ENCODE measurements around the gene HEXB.
A peak's percentile ranks its signal among the peaks of the same experiment; 100 is the strongest.

Gene HEXB

DNA sequence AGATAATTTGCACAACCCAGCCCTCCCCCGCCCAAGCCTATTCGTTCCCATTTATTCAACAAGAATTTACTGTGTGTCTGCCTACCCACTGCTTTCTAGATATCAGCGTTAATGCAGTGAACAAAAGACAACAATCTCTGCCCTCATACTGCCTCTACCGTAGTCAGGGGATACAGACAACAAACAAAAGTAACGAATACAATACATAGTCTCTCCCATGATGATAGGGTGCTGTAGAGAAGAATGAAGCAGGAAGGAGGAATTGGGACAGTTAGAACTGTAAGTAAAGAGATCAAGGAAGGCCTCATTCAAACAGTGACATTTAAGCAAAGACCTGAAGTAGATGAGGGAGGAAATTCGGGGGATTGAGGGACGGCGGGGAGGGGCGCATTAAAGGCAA lies 80.2 kb downstream of the HEXB start:
- no peak overlapping the region for H3K27ac ChIP-seq (replicated peaks; ENCODE audit: low read length)
- H2AFZ ChIP-seq (ENCODE audit: low read length) = no peak overlapping the region
- no peak overlapping the region for H3K14ac ChIP-seq (ENCODE audit: low read length)
- H3K23ac ChIP-seq (ENCODE audit: low read depth, low read length, poor library complexity) = no peak overlapping the region
- H4K91ac ChIP-seq (ENCODE audit: low read depth, low read length, poor library complexity) = no peak overlapping the region
- no peak overlapping the region for H2BK12ac ChIP-seq (ENCODE audit: low read length)
- H3K4ac ChIP-seq (ENCODE audit: low read length) = no peak overlapping the region
- H2BK120ac ChIP-seq (ENCODE audit: low read depth, low read length) = no peak overlapping the region
- H3K4me1 ChIP-seq (ENCODE audit: control insufficient read depth in 2 of 2, insufficient read depth in 1 of 2, low read depth in 1 of 2, low read length in 2 of 2) = peaks cover 8 to 14% of the 10 kb centered on the region in 2 donors
- no peak overlapping the region for H3K9ac ChIP-seq (ENCODE audit: low read depth, low read length, poor library complexity)
- no peak overlapping the region for H3K18ac ChIP-seq (ENCODE audit: low read length)
- no CpG with 5 or more reads among the region's 9 CpGs for WGBS, 2 donors (ENCODE audit: extremely low coverage in 2 of 2, insufficient read length in 2 of 2, insufficient replicate concordance in 1 of 2)
- no peak overlapping the region for H4K8ac ChIP-seq (ENCODE audit: low read depth, low read length)
- H2AK5ac ChIP-seq (ENCODE audit: low read depth, low read length) = no peak overlapping the region
- H3K27me3 ChIP-seq (ENCODE audit: control insufficient read depth in 3 of 3, insufficient read depth in 3 of 3, low read depth in 1 of 3, low read length in 3 of 3) = no peaks in the 10 kb centered on the region
- H3K36me3 ChIP-seq (replicated peaks in 1 of 2; ENCODE audit: control insufficient read depth in 2 of 2, insufficient read depth in 2 of 2, low read length in 2 of 2) = peaks cover 0 to 71% of the 10 kb centered on the region in 2 donors
- no peak overlapping the region for H2BK15ac ChIP-seq (ENCODE audit: low read length)
- H3K4me2 ChIP-seq (ENCODE audit: insufficient read depth, low read length, poor library complexity, severe bottlenecking) = no peak overlapping the region
- no peak for DNase-seq (ENCODE audit: low spot score)
- H3K79me1 ChIP-seq (ENCODE audit: low read depth, low read length) = peaks cover 6% of the 10 kb centered on the region
- H2BK5ac ChIP-seq (ENCODE audit: low read length) = no peak overlapping the region
- H3K9me3 ChIP-seq (replicated peaks in 1 of 2; ENCODE audit: control insufficient read depth in 2 of 2, insufficient read depth in 1 of 2, low read depth in 1 of 2, low read length in 2 of 2) = no peaks in the 10 kb centered on the region
- H3K4me3 ChIP-seq (ENCODE audit: low read length in 2 of 2) = no peak overlapping the region

DNA sequence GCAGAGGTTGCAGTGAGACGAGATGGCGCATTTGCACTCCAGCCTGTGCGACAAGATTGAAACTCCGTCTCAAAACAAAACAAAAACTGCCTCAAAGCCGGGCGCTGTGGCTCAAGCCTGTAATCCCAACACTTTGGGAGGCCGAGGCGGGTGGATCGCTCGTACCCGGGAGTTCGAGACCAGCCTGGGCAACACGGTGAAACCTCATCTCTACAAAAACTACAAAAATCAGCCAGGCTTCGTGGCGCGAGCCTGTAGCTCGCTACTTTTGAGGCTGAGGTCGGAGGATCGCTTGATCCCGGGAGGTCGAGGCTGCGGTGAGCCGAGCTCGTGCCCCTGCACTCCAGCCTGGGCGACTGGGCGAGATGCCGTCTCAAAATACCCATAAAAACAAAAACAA lies 80.9 kb downstream of the HEXB start:
- Histone ChIP-seq H3K36me3 (replicated peaks in 1 of 2; ENCODE audit: control insufficient read depth in 2 of 2, insufficient read depth in 2 of 2, low read length in 2 of 2) (peaks cover 0 to 71% of the 10 kb centered on the region in 2 donors), H3K4me1 (ENCODE audit: control insufficient read depth in 2 of 2, insufficient read depth in 1 of 2, low read depth in 1 of 2, low read length in 2 of 2) (peaks cover 8 to 14% of the 10 kb centered on the region in 2 donors), H2AFZ (ENCODE audit: low read length) (no peak overlapping the region), H3K4ac (ENCODE audit: low read length) (no peak overlapping the region), H4K91ac (ENCODE audit: low read depth, low read length, poor library complexity) (no peak overlapping the region), H2BK5ac (ENCODE audit: low read length) (no peak overlapping the region), H2BK15ac (ENCODE audit: low read length) (no peak overlapping the region), H2BK120ac (ENCODE audit: low read depth, low read length) (no peak overlapping the region), H2BK12ac (ENCODE audit: low read length) (no peak overlapping the region), H2AK5ac (ENCODE audit: low read depth, low read length) (no peak overlapping the region), H3K9ac (ENCODE audit: low read depth, low read length, poor library complexity) (no peak overlapping the region), H3K9me3 (replicated peaks in 1 of 2; ENCODE audit: control insufficient read depth in 2 of 2, insufficient read depth in 1 of 2, low read depth in 1 of 2, low read length in 2 of 2) (no peaks in the 10 kb centered on the region), H3K27ac (replicated peaks; ENCODE audit: low read length) (no peak overlapping the region), H3K18ac (ENCODE audit: low read length) (no peak overlapping the region), H3K79me1 (ENCODE audit: low read depth, low read length) (peaks cover 6% of the 10 kb centered on the region), H3K27me3 (ENCODE audit: control insufficient read depth in 3 of 3, insufficient read depth in 3 of 3, low read depth in 1 of 3, low read length in 3 of 3) (no peaks in the 10 kb centered on the region), H3K14ac (ENCODE audit: low read length) (no peak overlapping the region), H3K23ac (ENCODE audit: low read depth, low read length, poor library complexity) (no peak overlapping the region), H3K4me3 (ENCODE audit: low read length in 2 of 2) (peak overlapping the region; percentile 67 to 82), H3K4me2 (ENCODE audit: insufficient read depth, low read length, poor library complexity, severe bottlenecking) (peak overlapping the region; percentile 64), H4K8ac (ENCODE audit: low read depth, low read length) (no peak overlapping the region)
- DNase-seq (ENCODE audit: low spot score) = no peak
- WGBS, 2 donors (ENCODE audit: extremely low coverage in 2 of 2, insufficient read length in 2 of 2, insufficient replicate concordance in 1 of 2) = no CpG with 5 or more reads among the region's 27 CpGs

DNA sequence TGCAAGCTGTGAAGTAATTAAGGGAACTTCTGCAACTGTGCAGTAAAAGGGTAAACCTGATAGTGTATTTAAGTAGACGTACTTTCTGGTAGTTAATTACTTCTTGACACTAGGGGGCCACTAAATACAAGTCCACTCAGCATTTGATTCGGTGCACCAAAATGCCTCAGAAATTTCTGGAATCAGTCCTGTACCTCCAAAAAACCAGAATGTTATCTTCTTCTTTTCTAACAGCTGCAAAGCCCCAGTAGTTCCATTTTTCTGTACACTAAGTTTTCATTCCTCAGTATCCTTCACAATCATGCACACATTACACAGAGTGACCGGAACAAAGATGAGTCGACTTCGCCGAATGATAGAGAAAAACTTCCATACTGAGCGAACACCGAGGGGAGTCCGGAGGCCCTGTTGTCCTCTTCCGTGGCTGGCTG lies 81.4 kb downstream of the HEXB start:
- H2AK5ac ChIP-seq (ENCODE audit: low read depth, low read length) = no peak overlapping the region
- no peak overlapping the region for H4K8ac ChIP-seq (ENCODE audit: low read depth, low read length)
- H2BK15ac ChIP-seq (ENCODE audit: low read length) = no peak overlapping the region
- H3K36me3 ChIP-seq (replicated peaks in 1 of 2; ENCODE audit: control insufficient read depth in 2 of 2, insufficient read depth in 2 of 2, low read length in 2 of 2) = peaks cover 0 to 71% of the 10 kb centered on the region in 2 donors
- H2BK5ac ChIP-seq (ENCODE audit: low read length) = no peak overlapping the region
- H3K79me1 ChIP-seq (ENCODE audit: low read depth, low read length) = peaks cover 6% of the 10 kb centered on the region
- WGBS, 2 donors (ENCODE audit: extremely low coverage in 2 of 2, insufficient read length in 2 of 2, insufficient replicate concordance in 1 of 2) = no CpG with 5 or more reads among the region's 10 CpGs
- no peak overlapping the region for H2BK12ac ChIP-seq (ENCODE audit: low read length)
- H4K91ac ChIP-seq (ENCODE audit: low read depth, low read length, poor library complexity) = no peak overlapping the region
- H3K4me2 ChIP-seq (ENCODE audit: insufficient read depth, low read length, poor library complexity, severe bottlenecking) = peak overlapping the region; percentile 64
- H3K27ac ChIP-seq (replicated peaks; ENCODE audit: low read length) = no peak overlapping the region
- peak; percentile 21 for DNase-seq (ENCODE audit: low spot score)
- H3K14ac ChIP-seq (ENCODE audit: low read length) = no peak overlapping the region
- H2BK120ac ChIP-seq (ENCODE audit: low read depth, low read length) = no peak overlapping the region
- no peak overlapping the region for H3K18ac ChIP-seq (ENCODE audit: low read length)
- H3K23ac ChIP-seq (ENCODE audit: low read depth, low read length, poor library complexity) = no peak overlapping the region
- no peaks in the 10 kb centered on the region for H3K9me3 ChIP-seq (replicated peaks in 1 of 2; ENCODE audit: control insufficient read depth in 2 of 2, insufficient read depth in 1 of 2, low read depth in 1 of 2, low read length in 2 of 2)
- peak overlapping the region; percentile 91 for H2AFZ ChIP-seq (ENCODE audit: low read length)
- H3K4me1 ChIP-seq (ENCODE audit: control insufficient read depth in 2 of 2, insufficient read depth in 1 of 2, low read depth in 1 of 2, low read length in 2 of 2) = peaks cover 8 to 14% of the 10 kb centered on the region in 2 donors
- H3K4me3 ChIP-seq (ENCODE audit: low read length in 2 of 2) = peak overlapping the region; percentile 82 to 96
- H3K27me3 ChIP-seq (ENCODE audit: control insufficient read depth in 3 of 3, insufficient read depth in 3 of 3, low read depth in 1 of 3, low read length in 3 of 3) = no peaks in the 10 kb centered on the region
- H3K4ac ChIP-seq (ENCODE audit: low read length) = no peak overlapping the region
- peak overlapping the region; percentile 94 for H3K9ac ChIP-seq (ENCODE audit: low read depth, low read length, poor library complexity)

DNA sequence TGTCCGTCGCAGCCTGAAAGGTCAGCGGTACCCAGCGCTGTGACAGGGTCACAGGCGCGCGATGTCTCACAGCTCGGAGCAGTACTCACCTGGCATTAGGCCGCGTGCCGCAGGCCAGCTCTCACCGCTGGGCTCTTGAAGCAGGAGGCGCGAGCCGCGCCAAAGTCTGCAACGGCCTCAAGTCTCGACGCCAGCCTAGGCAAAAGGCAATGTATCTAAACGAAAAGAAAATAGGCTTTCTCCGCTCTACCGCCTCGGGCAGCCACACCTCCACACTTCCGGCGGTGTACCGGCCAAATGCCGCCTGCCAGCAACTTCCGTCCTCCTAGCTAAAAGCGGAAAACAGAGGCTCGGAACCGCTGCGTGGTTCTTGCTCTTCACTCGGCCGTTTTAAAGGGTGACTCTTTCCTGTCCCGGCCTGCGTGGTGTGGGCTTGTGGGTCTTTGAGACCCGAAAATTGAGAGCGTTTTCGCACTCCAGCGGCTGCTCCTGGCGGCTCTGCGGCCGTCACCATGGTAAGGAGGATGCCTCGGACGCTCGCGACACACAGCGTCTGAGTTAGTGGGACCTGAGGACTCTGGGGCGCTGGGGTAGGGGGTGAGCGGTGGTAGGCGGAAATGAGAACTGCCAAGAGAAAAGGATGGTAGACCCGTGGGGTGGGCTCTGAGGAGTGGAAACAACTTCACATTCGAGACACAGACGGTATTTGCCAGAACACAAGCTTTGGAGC lies 82.0 kb downstream of the HEXB start, which contains the start of the genes GFM2 and NSA2:
Gene GFM2, minus strand, starts transcription at position 269 of the 730 bp plus-strand sequence. CDS start 3,375 bp downstream, outside the sequence.
Gene NSA2, plus strand, starts transcription at position 401 of the 730 bp plus-strand sequence. Its CDS starts 112 bp downstream, at position 513.
- peaks cover 6% of the 10 kb centered on the region for H3K79me1 ChIP-seq (ENCODE audit: low read depth, low read length)
- H3K18ac ChIP-seq (ENCODE audit: low read length) = peak within 1 kb of the TSS; percentile 85
- no peak within 1 kb of the TSS for H2AK5ac ChIP-seq (ENCODE audit: low read depth, low read length)
- H3K4me2 ChIP-seq (ENCODE audit: insufficient read depth, low read length, poor library complexity, severe bottlenecking) = peak within 1 kb of the TSS; percentile 64
- H3K23ac ChIP-seq (ENCODE audit: low read depth, low read length, poor library complexity) = peak within 1 kb of the TSS; percentile 38
- no peak within 1 kb of the TSS for H3K14ac ChIP-seq (ENCODE audit: low read length)
- H4K91ac ChIP-seq (ENCODE audit: low read depth, low read length, poor library complexity) = no peak within 1 kb of the TSS
- no peak within 1 kb of the TSS for H4K8ac ChIP-seq (ENCODE audit: low read depth, low read length)
- H3K4ac ChIP-seq (ENCODE audit: low read length) = no peak within 1 kb of the TSS
- H3K36me3 ChIP-seq (replicated peaks in 1 of 2; ENCODE audit: control insufficient read depth in 2 of 2, insufficient read depth in 2 of 2, low read length in 2 of 2) = peaks cover 0 to 71% of the 10 kb centered on the region in 2 donors
- H3K9ac ChIP-seq (ENCODE audit: low read depth, low read length, poor library complexity) = peak within 1 kb of the TSS; percentile 94
- H2AFZ ChIP-seq (ENCODE audit: low read length) = peak within 1 kb of the TSS; percentile 91
- no peak within 1 kb of the TSS for H2BK5ac ChIP-seq (ENCODE audit: low read length)
- peak; percentile 91 for DNase-seq (ENCODE audit: low spot score)
- H2BK120ac ChIP-seq (ENCODE audit: low read depth, low read length) = no peak within 1 kb of the TSS
- H2BK12ac ChIP-seq (ENCODE audit: low read length) = no peak within 1 kb of the TSS
- H2BK15ac ChIP-seq (ENCODE audit: low read length) = no peak within 1 kb of the TSS
- peak within 1 kb of the TSS; percentile 50 for H3K27ac ChIP-seq (replicated peaks; ENCODE audit: low read length)
- H3K27me3 ChIP-seq (ENCODE audit: control insufficient read depth in 3 of 3, insufficient read depth in 3 of 3, low read depth in 1 of 3, low read length in 3 of 3) = no peaks in the 10 kb centered on the region
- no CpG with 5 or more reads among the region's 54 CpGs for WGBS, 2 donors (ENCODE audit: extremely low coverage in 2 of 2, insufficient read length in 2 of 2, insufficient replicate concordance in 1 of 2)
- peak within 1 kb of the TSS; percentile 82 to 96 for H3K4me3 ChIP-seq (ENCODE audit: low read length in 2 of 2)
- H3K9me3 ChIP-seq (replicated peaks in 1 of 2; ENCODE audit: control insufficient read depth in 2 of 2, insufficient read depth in 1 of 2, low read depth in 1 of 2, low read length in 2 of 2) = no peaks in the 10 kb centered on the region
- H3K4me1 ChIP-seq (ENCODE audit: control insufficient read depth in 2 of 2, insufficient read depth in 1 of 2, low read depth in 1 of 2, low read length in 2 of 2) = peaks cover 8 to 14% of the 10 kb centered on the region in 2 donors
